HEK293 (cell line): ENCODE measurements around the gene DGKB.

ENCODE experiments used
- CTCF ChIP-seq: fragments of 450-650 bp; formaldehyde crosslinking; IDR thresholded peaks from 2 replicates; pipeline ENCODE4 v1.5.1; 2016; ENCODE audit warnings: missing biosample characterization, missing genetic modification characterization
- TSHZ1 ChIP-seq: fragments of 450-650 bp; formaldehyde crosslinking; IDR thresholded peaks from 2 replicates; pipeline ENCODE4 v1.5.1; 2016; ENCODE audit warnings: missing biosample characterization, missing genetic modification characterization, borderline replicate concordance

- TF ChIP-seq TSHZ1 (tag by site-specific recombination) (no peak), CTCF (tag by site-specific recombination) (no peak)
These were observed 95.0 kb downstream of the DGKB start for GRCh38 chr7:14807507-14807906.
